A673 (cell line): ENCODE data around the gene FBXW8.

ENCODE experiments used
- CTCF ChIP-seq: fragments of 300-800, 200-600 bp; sonication (generic); conservative IDR thresholded peaks from 2 replicates; pipeline ENCODE4 v1.5.1; 2017; ENCODE audit warnings: low read depth, mild to moderate bottlenecking, antibody characterized with exemption, low read length, moderate library complexity, mixed read lengths
- EZH2 ChIP-seq: fragments of 200-600 bp; sonication (generic); IDR thresholded peaks from 2 replicates; pipeline ENCODE4 v1.6.1; 2017; ENCODE audit warnings: borderline replicate concordance, low read depth, mild to moderate bottlenecking, mixed read lengths, antibody characterized with exemption, low read length; ENCODE audit not compliant: poor library complexity, severe bottlenecking

- TF ChIP-seq CTCF = no peak
- no peak for TF ChIP-seq EZH2
Measured at GRCh38 chr12:117044311-117044710, 133.6 kb downstream of the FBXW8 start.
